ENCODE measurements around the gene ANKRD44.

Gene ANKRD44

DNA sequence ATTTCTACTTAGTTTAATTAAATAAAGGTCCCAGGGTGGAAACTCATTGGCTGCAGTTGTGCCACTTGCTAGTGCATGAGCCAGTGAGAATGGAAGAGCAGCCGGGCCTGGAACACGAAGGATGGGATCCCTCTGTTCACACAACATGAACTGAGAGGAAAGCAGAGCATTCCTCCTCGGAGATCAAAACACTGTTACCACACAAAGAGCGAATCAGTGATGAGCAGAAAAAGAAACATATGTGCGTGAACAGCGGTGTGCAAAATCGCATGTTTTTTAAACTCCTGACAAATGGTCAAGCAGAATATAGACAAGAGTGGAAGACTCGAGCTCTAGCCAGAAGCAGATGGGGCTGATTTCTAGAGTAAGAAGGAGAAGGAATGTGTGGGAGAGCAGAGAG is 28.4 kb upstream of the ANKRD44 start:
- Mint-ChIP-seq H3K27me3 (no peaks in the 10 kb centered on the region), H3K36me3 (no peaks in the 10 kb centered on the region), H3K4me1 (peaks cover 0 to 3% of the 10 kb centered on the region in 2 donors), H3K4me3 (no peak overlapping the region), H3K27ac (no peak overlapping the region), H3K9me3 (no peaks in the 10 kb centered on the region)
- ATAC-seq (replicated peaks), result no peak
- DNase-seq, result no peak

DNA sequence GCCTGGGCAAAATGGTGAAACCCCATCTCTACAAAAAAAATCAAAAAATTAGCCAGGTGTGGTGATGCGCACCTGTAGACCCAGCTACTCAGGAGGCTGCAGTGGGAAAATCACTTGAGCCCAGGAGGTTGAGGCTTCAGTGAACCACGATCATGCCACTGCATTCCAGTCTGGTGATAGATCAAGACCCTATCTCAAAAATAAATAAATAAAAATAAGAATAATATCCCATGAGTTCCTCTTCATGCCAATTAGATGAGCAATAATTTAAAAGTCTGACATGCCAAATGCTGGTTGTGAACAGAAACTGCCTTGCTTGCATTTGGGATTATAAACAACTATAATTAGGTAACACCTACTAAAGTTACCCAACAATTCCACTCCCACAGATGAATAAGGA is 22.1 kb upstream of the ANKRD44 start:
- Mint-ChIP-seq H3K27ac (no peak overlapping the region), H3K4me1 (peaks cover 11% of the 10 kb centered on the region in 2 donors), H3K36me3 (peaks cover 6 to 10% of the 10 kb centered on the region in 2 donors), H3K4me3 (no peak overlapping the region), H3K27me3 (no peaks in the 10 kb centered on the region), H3K9me3 (peaks cover 3 to 8% of the 10 kb centered on the region in 2 donors)
- DNase-seq (no peak), ATAC-seq (replicated peaks) (no peak)

DNA sequence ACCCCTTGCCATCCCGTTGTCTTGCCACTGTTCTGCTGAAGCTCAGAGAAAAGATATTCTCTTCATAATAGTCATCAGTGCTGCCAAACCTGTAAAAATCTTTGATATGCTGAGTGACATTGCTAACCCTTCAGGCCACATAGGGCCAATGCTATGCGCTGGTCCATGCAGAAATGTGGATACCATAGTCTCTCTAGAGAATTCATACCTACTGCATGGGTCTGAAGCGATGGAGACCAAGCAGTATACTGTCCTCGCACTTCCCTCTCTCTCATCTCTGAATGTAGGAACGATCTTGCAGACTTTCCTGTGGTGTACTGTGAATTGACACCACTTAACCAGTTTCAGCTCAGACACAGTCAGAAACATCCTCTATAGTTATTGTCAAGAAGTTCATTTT is 17.9 kb upstream of the ANKRD44 start:
- Mint-ChIP-seq H3K4me3 (peak overlapping the region; percentile 46 to 54), H3K4me1 (peaks cover 32 to 46% of the 10 kb centered on the region in 2 donors)
- no peak for DNase-seq

DNA sequence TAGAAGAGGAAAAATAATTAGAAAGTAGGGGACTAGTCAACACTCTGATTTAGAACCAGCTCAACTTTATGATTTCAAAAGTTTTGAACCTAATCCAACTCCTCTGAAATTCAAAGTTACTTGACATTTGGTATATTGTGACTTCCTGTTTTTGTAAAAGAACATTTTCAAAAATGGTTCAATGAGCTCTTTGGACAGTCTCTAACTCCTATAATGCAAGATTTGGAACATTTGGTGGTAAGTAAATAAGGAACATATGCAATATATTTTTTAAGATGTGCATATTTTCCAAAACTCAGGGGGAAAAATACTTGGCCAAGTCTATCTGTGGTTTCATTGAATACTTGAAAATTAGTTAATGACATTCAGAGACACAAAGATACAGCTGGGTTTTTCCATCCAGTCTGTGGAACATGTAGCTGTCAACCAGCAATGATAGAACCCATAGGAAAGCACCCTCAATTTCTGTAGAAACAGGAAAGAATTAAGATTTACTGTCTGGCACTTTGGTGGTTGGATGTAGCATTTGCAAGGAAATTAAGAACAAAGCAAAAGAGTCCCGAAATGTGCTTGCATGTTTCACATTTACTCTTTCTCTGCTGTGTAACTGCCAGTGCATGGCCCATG is 17.0 kb upstream of the ANKRD44 start:
- DNase-seq (no peak), ATAC-seq (replicated peaks) (peak; percentile 81 to 84)
- Mint-ChIP-seq H3K4me1 (peaks cover 41 to 54% of the 10 kb centered on the region in 2 donors), H3K27me3 (peaks cover 0 to 3% of the 10 kb centered on the region in 2 donors), H3K27ac (peak overlapping the region; percentile 98), H3K4me3 (peak overlapping the region; percentile 46 to 62), H3K36me3 (peaks cover 9 to 11% of the 10 kb centered on the region in 2 donors), H3K9me3 (peaks cover 3 to 8% of the 10 kb centered on the region in 2 donors)

More for the DNA sequence above, 17.9 kb upstream of the ANKRD44 start:
- Mint-ChIP-seq H3K36me3 (peaks cover 6 to 10% of the 10 kb centered on the region in 2 donors), H3K27me3 (no peaks in the 10 kb centered on the region), H3K9me3 (peaks cover 3 to 8% of the 10 kb centered on the region in 2 donors), H3K27ac (peak overlapping the region; percentile 98)
- ATAC-seq (replicated peaks), result peak; percentile 35 to 47

DNA sequence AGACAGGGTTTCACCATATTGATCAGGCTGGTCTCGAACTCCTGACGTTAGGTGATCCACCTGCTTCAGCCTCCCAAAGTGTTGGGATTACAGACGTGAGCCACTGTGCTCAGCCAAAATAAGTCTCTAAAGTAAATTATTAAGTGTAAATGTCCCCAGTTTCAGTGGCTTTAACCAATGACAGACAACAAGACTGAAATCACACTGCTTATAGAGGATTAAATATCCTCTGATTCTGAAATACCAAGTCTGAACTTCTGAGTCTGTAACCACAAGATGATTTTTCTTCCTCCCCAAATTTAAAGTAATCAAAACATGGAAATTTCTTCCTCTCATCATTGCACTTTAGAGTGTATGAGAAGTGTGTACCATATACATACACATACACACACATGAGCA is 16.5 kb upstream of the ANKRD44 start:
- ATAC-seq (replicated peaks) (peak; percentile 51 to 63), DNase-seq (no peak)
- Mint-ChIP-seq H3K4me1 (peaks cover 41 to 58% of the 10 kb centered on the region in 2 donors), H3K27ac (peak overlapping the region; percentile 98), H3K9me3 (peaks cover 3 to 8% of the 10 kb centered on the region in 2 donors), H3K36me3 (peaks cover 9 to 11% of the 10 kb centered on the region in 2 donors), H3K27me3 (peaks cover 0 to 3% of the 10 kb centered on the region in 2 donors), H3K4me3 (peak overlapping the region; percentile 46 to 62)

DNA sequence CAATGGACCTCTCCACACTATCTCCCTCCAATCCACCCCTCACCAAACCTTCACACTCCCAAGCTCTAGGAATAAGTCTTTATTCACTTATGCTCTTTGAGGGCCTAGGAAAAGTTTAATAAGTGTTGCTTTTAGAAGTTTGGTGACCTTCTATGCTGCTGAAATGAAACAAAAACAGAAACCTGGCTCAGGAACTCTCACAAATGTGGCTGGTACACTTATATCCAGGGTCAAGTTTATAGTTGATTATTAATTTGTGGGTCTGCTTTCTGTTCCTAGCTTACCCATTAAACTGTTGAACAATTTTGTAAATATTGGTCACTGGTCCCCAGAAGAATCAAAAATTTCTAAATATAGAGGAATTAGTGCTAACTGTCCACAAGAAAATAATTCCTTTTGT is 14.2 kb upstream of the ANKRD44 start:
- Mint-ChIP-seq H3K4me3 (peak overlapping the region; percentile 64 to 69), H3K27ac (peak overlapping the region; percentile 90), H3K36me3 (peaks cover 3 to 4% of the 10 kb centered on the region in 2 donors), H3K4me1 (peaks cover 41 to 61% of the 10 kb centered on the region in 2 donors), H3K27me3 (peaks cover 0 to 3% of the 10 kb centered on the region in 2 donors), H3K9me3 (no peaks in the 10 kb centered on the region)
- peak in 1 of 2 donors; percentile 12 for ATAC-seq (replicated peaks)
- DNase-seq, result no peak

DNA sequence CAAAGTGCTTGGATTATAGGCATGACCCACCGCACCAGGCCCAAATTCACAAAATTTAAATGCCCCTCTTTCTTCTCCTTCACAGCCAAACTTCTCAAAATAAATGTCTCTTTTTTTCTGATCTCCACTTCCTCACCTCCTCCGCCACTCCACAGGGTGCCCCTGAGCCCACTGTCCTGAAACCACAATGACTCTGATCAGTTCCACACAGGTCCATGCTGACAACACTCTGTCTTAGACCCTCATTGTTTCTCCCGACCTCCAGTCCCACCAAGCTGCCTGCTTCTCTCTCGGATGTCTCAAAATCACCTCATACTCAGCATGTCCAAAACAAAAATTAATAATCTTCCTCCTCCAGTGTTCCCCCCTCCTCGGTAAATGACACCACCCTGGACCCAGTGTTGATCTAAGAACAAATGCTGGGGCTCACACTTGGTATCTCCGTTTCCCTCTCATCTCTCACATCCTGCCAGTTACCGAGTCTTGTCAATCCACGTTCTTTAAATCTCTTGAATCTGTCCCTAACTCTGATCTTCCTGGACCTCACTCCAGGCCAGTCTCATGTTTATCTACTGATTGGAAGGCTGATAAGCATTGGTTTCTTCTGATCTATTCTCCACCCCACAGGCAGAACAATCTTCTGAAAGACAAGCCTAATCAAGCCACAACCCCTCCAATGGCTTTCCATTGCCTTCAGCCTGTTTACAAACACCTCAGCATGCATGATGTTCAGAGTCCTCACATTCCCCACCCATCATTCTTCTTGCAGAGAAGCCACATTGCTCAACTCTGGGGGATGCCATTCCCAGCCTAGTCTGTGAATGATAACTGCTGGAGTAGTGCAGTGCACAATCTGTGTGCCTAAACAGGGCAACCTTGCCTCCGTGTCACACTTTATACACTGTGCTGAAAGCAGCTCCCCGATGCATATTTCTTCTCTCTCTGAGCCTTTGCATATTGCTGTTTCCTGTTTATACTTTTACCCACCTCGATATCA is 12.4 kb upstream of the ANKRD44 start:
- DNase-seq (no peak), ATAC-seq (replicated peaks) (no peak)
- peaks cover 0 to 3% of the 10 kb centered on the region in 2 donors for H3K27me3 Mint-ChIP-seq
- no peaks in the 10 kb centered on the region for H3K9me3 Mint-ChIP-seq
- H3K4me1 Mint-ChIP-seq, result peaks cover 33 to 53% of the 10 kb centered on the region in 2 donors
- H3K27ac Mint-ChIP-seq, result peak overlapping the region; percentile 82
- H3K4me3 Mint-ChIP-seq, result peak overlapping the region; percentile 22 to 38
- H3K36me3 Mint-ChIP-seq, result peaks cover 2 to 3% of the 10 kb centered on the region in 2 donors

DNA sequence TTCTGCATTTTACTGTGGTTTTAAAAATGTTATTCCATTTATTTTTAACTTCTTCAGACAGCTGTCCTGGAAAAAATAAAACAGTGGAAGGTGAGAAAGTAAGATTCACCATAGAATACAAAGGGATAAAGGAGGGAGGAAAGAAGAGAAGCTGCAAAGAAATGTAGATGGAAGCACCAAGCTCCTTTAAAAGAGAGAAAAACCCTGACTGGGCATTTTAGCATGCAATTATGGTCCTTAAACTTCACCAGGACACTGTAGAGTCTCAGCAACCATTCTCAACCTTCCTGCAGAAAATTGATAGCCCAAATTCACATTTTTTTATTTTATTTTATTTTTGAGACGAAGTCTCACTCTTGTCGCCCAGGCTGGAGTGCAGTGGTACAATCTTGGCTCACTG is 11.6 kb upstream of the ANKRD44 start:
- Mint-ChIP-seq H3K9me3 (no peaks in the 10 kb centered on the region), H3K4me3 (no peak overlapping the region), H3K4me1 (peaks cover 25 to 46% of the 10 kb centered on the region in 2 donors), H3K27ac (no peak overlapping the region), H3K36me3 (peaks cover 2 to 3% of the 10 kb centered on the region in 2 donors), H3K27me3 (peaks cover 0 to 3% of the 10 kb centered on the region in 2 donors)
- ATAC-seq (replicated peaks) (no peak), DNase-seq (no peak)

DNA sequence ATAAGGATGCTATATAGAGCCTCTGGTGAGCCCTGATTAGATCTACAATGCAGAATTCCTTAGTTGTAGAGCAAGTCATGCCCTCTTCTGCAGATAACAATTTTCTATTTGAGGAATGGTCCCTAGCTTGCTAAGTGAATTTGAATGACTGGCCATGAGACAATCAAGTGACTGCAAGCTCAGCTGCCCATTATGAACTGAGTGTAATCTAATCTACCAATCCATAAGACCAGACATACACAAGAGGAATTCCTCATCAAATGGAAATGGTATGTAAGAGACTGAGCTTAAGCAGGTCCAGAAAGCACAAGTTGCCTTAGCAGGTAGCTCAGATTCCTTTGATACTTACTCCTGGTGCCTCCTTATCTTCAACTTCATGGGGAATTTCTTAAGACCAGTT is 4.8 kb upstream of the ANKRD44 start:
- ATAC-seq (replicated peaks) (no peak), DNase-seq (no peak)
- Mint-ChIP-seq H3K36me3 (peaks cover 0 to 3% of the 10 kb centered on the region in 2 donors), H3K27ac (no peak overlapping the region), H3K27me3 (no peaks in the 10 kb centered on the region), H3K9me3 (no peaks in the 10 kb centered on the region), H3K4me3 (no peak overlapping the region), H3K4me1 (peaks cover 12 to 28% of the 10 kb centered on the region in 2 donors)

DNA sequence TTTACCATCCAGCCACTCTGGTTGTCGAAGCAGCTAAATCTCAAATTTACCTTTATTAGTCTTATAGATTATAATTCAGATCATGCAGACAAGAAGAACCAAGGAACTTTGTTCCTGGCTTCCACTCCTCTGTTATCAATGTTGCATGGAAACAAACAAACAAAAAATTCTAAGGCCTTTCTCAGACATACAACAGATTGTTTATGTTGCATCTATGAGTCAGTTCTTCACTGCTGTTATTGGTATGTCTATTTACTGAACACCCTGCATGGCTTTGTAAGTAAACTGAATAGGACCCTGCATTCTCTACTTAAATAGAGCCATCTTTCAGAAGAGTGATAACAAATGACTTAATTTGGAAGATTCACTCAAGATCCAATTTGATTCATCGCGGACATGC is 1.6 kb upstream of the ANKRD44 start:
- no peak for ATAC-seq (replicated peaks)
- DNase-seq, result no peak
- Mint-ChIP-seq H3K4me3 (no peak overlapping the region), H3K27ac (no peak overlapping the region), H3K4me1 (peaks cover 23 to 47% of the 10 kb centered on the region in 2 donors), H3K9me3 (no peaks in the 10 kb centered on the region), H3K36me3 (peaks cover 8 to 9% of the 10 kb centered on the region in 2 donors), H3K27me3 (no peaks in the 10 kb centered on the region)

DNA sequence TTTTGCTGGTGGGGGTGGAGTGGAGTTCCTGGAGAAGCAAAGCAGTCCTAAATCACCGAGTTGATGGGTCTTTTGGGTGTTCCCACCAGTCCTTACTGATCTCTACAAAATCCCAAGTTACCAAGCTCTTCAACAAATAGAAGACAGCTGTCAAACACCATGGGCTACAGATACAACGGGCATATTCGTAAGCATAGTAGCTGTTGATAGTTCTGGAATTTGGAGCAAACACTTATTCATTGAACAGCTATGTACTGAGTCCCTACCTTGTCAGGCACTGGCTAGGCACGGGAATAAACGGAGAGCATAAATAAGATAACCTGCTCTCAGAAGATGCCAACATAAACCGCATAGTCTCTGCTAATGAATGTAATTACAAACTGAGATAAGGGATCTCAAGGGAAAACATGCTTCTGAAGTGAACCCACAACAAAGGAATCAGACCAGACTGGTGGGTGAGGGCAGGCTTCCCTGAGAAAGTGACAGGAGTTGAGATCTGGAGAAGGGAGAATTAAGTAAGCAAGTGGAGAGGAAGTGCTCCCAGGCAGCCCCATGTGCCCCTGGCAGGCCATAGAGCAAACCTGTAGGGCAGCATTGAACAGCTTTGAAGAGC is 947 bp upstream of the ANKRD44 start:
- ATAC-seq (replicated peaks) (no peak), DNase-seq (no peak)
- Mint-ChIP-seq H3K4me3 (peak overlapping the region; percentile 86 to 97), H3K36me3 (peaks cover 8 to 9% of the 10 kb centered on the region in 2 donors), H3K4me1 (peaks cover 26 to 54% of the 10 kb centered on the region in 2 donors), H3K27me3 (no peaks in the 10 kb centered on the region), H3K9me3 (no peaks in the 10 kb centered on the region), H3K27ac (peak overlapping the region; percentile 96)

DNA sequence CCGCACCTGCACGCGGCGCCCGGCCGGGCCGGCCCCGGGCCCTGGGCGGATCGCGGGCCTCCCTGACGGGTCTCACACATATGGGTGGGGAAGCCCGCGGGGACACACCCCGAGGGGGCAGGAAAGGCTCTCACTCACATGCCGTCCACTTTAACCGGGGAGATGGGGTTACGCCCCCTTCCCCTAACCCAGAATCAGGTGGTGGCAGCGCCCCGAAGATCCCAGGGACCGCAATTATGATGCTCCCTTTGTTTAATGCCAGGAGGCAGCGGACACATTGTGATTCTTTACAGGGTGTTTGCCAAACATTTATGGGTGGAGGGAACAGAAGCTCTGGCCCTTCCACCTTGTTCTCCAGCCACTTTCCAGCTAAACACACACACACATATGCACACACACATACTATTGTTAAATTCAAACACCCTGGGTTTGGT is 424 bp upstream of the ANKRD44 start:
- H3K36me3 Mint-ChIP-seq, result peaks cover 8 to 9% of the 10 kb centered on the region in 2 donors
- peak overlapping the region; percentile 96 for H3K27ac Mint-ChIP-seq
- peaks cover 31 to 59% of the 10 kb centered on the region in 2 donors for H3K4me1 Mint-ChIP-seq
- no peaks in the 10 kb centered on the region for H3K9me3 Mint-ChIP-seq
- no peaks in the 10 kb centered on the region for H3K27me3 Mint-ChIP-seq
- H3K4me3 Mint-ChIP-seq, result peak overlapping the region; percentile 86 to 97
- ATAC-seq (replicated peaks), result no peak
- no peak for DNase-seq

DNA sequence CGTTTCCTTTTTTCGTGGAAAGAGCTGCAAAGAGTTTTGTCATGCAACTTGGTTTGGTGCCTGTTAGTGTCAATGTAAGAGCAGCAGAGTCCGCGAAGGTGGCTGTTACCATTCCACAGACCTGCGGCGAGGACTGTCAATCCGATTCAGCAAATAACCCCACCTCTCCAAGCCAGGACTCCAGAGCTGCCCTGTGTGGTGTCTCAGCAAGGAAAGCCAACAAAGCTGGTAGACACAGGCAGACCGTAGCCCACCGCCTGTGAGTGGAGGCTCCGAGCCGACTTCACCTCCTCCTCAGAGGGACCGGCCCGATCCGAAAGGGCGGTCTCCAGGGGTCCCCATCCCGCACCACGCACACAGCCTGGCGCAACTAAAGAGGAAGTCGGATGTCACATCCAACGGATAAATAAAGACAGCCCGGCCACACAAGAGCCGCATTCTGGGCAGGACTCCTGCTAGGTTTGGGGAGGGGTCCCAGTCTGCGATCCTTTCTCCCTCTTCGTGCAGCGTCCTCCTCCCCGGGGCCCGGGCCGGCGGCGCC is 819 bp downstream of the ANKRD44 start:
- DNase-seq, result no peak
- H3K4me1 Mint-ChIP-seq, result peaks cover 39 to 72% of the 10 kb centered on the region in 2 donors
- peaks cover 12 to 17% of the 10 kb centered on the region in 2 donors for H3K36me3 Mint-ChIP-seq
- no peaks in the 10 kb centered on the region for H3K9me3 Mint-ChIP-seq
- no peaks in the 10 kb centered on the region for H3K27me3 Mint-ChIP-seq
- ATAC-seq (replicated peaks), result peak; percentile 10
- peak overlapping the region; percentile 93 for H3K27ac Mint-ChIP-seq
- peak overlapping the region; percentile 92 to 95 for H3K4me3 Mint-ChIP-seq

Data from stimulated activated naive B cell treated with anti-CD40 and anti-IgM and Interleukin-4, amounts not matched to agents 10 μg/mL and 1 μg/mL and 100 μg/mL, for 72 hours (primary cell).